BE2C (cell line): ENCODE data around the gene MEGF11.

ENCODE experiments used
- DNase-seq: peaks from one replicate; pipeline ENCODE4 v3.0.0-alpha.2; 2020
- H3K27me3 ChIP-seq: fragments of 250-450 bp; sonication (Bioruptor Pico); 2 replicates; pipeline ENCODE4 v1.5.1; 2020; ENCODE audit warnings: mild to moderate bottlenecking
- H3K36me3 ChIP-seq: fragments of 250-450 bp; sonication (Bioruptor Pico); 2 replicates; pipeline ENCODE4 v1.5.1; 2020; ENCODE audit warnings: mild to moderate bottlenecking
- H3K4me1 ChIP-seq: fragments of 250-450 bp; sonication (Bioruptor Pico); 2 replicates; pipeline ENCODE4 v1.5.1; 2020
- H3K4me3 ChIP-seq: 2 replicates; pipeline ENCODE4 v1.5.1; 2011; ENCODE audit warnings: low read depth, low read length
- H3K9me3 ChIP-seq: fragments of 250-450 bp; sonication (Bioruptor Pico); 2 replicates; pipeline ENCODE4 v1.5.1; 2020
- TF ChIP-seq, protein P1 (sequence below): IDR thresholded peaks from 2 replicates; pipeline ENCODE4 v1.5.1; 2012; ENCODE audit warnings: mild to moderate bottlenecking, low read depth, low read length

Gene MEGF11

DNA sequence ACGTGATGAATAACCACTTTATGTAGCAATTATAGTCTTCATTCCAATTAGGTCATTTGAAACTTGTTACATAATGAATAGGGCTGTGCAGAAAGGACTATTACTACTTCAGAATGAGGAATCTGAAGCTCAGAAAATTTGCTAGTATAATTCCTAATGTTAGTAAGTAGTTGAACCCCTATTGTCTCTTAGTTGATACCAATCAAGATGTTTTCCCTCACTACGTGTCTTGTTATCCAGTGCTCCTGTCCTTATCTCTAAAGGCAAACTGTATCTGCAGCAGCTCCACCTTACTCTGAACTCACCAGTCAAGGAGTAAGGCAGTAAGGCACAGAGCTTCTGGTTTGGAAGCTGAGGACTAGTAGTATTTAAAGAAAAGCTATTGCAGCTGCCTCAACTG is 352.2 kb downstream of the MEGF11 start:
- no peak for DNase-seq
- TF ChIP-seq, protein P1, sequence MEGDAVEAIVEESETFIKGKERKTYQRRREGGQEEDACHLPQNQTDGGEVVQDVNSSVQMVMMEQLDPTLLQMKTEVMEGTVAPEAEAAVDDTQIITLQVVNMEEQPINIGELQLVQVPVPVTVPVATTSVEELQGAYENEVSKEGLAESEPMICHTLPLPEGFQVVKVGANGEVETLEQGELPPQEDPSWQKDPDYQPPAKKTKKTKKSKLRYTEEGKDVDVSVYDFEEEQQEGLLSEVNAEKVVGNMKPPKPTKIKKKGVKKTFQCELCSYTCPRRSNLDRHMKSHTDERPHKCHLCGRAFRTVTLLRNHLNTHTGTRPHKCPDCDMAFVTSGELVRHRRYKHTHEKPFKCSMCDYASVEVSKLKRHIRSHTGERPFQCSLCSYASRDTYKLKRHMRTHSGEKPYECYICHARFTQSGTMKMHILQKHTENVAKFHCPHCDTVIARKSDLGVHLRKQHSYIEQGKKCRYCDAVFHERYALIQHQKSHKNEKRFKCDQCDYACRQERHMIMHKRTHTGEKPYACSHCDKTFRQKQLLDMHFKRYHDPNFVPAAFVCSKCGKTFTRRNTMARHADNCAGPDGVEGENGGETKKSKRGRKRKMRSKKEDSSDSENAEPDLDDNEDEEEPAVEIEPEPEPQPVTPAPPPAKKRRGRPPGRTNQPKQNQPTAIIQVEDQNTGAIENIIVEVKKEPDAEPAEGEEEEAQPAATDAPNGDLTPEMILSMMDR, result no peak
- Histone ChIP-seq H3K27me3 (no peaks in the 10 kb centered on the region), H3K4me1 (no peaks in the 10 kb centered on the region), H3K4me3 (no peak overlapping the region), H3K36me3 (peaks cover 14% of the 10 kb centered on the region), H3K9me3 (no peaks in the 10 kb centered on the region)

DNA sequence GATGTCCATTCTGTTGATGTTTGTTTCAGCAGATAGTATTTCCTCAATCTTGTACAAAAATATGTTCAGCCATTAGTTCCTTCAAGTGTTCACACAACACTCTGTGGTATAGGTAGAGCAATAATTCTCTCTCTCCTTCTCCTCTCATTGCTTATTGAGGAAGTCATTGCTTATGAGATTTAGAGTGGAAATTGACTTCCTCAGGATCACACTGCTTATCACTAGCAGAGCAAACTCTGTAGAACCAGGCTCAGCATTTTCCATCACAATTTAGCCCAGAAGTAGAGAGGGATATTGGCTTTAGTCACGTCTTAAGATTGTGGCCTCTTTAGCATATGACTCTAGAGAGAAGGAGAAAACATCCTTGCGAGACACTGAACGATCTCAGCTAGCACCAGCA is 353.1 kb downstream of the MEGF11 start:
- H3K27me3 ChIP-seq, result no peaks in the 10 kb centered on the region
- TF ChIP-seq, protein P1, result no peak
- no peaks in the 10 kb centered on the region for H3K4me1 ChIP-seq
- H3K36me3 ChIP-seq, result peaks cover 15% of the 10 kb centered on the region
- no peak for DNase-seq
- no peaks in the 10 kb centered on the region for H3K9me3 ChIP-seq
- no peak overlapping the region for H3K4me3 ChIP-seq

DNA sequence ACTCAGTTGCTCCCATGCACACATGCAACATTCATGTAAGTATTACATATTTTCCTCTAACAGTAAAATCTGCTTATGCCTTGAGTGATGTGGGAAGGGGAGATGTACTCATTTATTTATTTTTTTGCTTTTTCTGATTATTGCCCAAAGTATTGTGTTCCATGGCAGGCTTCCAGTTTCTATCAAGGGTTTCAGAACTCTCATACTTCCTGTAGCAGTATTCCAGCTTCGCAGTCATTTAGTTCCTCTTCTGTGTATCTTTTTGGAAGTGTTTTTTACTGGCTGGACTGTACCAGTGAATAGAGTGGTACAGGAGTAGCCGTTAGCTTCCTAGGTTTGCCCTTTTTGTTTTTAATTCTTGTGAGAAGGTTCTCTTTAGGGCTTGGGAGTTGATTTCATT is 357.3 kb downstream of the MEGF11 start:
- H3K9me3 ChIP-seq, result no peaks in the 10 kb centered on the region
- no peak overlapping the region for H3K4me3 ChIP-seq
- TF ChIP-seq, protein P1, result no peak
- no peaks in the 10 kb centered on the region for H3K27me3 ChIP-seq
- DNase-seq, result no peak
- H3K4me1 ChIP-seq, result no peaks in the 10 kb centered on the region
- H3K36me3 ChIP-seq, result peaks cover 24% of the 10 kb centered on the region

DNA sequence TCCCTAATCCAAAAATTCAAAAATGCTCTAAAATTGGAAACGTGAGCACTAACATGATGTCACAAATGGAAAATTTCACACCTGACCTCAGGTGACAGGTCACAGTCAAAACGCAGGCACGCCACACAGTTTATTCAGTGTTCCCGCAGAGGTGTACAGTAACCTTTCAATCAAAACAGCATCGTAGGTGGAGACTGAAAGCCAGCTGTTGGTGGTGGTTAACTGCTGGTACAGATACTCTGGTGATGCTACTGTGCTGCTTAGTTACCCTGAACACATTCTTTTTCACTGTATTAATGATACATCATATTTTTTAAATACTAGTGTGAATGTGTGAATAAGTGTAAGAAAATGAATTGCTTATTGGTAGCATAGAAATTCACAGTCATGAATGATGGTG is 360.5 kb downstream of the MEGF11 start:
- H3K36me3 ChIP-seq, result peaks cover 23% of the 10 kb centered on the region
- DNase-seq, result no peak

DNA sequence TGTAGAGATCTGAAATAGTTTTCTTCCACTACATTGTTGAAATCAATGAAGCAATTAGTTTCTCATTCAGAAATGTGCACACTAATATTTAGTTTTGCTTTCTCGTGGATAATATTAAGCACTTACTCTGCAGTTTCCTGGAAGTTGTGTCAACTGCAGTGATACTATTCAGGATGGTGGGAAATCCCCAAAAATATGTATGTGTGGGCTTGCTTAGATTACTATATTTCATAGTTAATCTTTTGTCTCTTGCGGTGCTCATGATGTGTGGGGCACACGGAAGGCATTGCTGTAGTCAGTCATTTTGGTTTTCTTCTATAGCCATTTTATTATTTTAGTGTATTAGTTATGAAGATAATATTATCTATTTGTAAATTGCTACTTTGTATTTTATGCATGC is 364.6 kb downstream of the MEGF11 start:
- Histone ChIP-seq H3K36me3 (peaks cover 36% of the 10 kb centered on the region), H3K9me3 (no peaks in the 10 kb centered on the region), H3K4me3 (no peak overlapping the region), H3K4me1 (peaks cover 4% of the 10 kb centered on the region; the same call in 1 of the 2 replicates), H3K27me3 (no peaks in the 10 kb centered on the region)
- TF ChIP-seq, protein P1, result no peak
- no peak for DNase-seq

More for the DNA sequence above, 360.5 kb downstream of the MEGF11 start:
- H3K4me1 ChIP-seq, result no peaks in the 10 kb centered on the region
- H3K4me3 ChIP-seq, result no peak overlapping the region
- H3K27me3 ChIP-seq, result no peaks in the 10 kb centered on the region
- no peaks in the 10 kb centered on the region for H3K9me3 ChIP-seq
- TF ChIP-seq, protein P1, result no peak

DNA sequence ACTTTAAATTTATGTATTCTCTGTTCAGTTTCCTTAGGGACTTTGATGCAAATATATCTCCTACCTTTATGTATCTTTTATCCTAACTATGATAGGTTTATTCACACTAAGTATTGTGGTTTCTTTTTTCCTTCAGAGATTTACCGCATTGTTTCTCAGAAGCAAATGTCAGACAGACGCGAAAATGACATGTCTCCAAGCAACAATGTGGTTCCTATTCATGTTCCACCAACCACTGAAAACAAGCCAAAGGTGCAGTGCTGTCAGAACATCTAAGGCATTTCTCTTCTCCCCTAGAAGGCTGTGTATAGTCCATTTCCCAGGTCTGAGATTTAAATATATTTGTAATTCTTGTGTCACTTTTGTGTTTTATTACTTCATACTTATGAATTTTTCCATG is 366.0 kb downstream of the MEGF11 start:
- H3K9me3 ChIP-seq, result no peaks in the 10 kb centered on the region
- H3K36me3 ChIP-seq, result peaks cover 42% of the 10 kb centered on the region
- TF ChIP-seq, protein P1, result no peak
- H3K27me3 ChIP-seq, result no peaks in the 10 kb centered on the region
- no peak for DNase-seq
- peaks cover 4% of the 10 kb centered on the region; the same call in 1 of the 2 replicates for H3K4me1 ChIP-seq
- H3K4me3 ChIP-seq, result no peak overlapping the region
